HG03378 (cell line): ENCODE data around the gene GABRB1.

Experiments
- ATAC-seq: cut with Tn5 transposase; IDR thresholded peaks from one replicate; pipeline ENCODE4 v1.9.1; 2021; ENCODE audit warnings: mild to moderate bottlenecking, moderate library complexity; ENCODE audit not compliant: unreplicated experiment

Gene GABRB1

DNA sequence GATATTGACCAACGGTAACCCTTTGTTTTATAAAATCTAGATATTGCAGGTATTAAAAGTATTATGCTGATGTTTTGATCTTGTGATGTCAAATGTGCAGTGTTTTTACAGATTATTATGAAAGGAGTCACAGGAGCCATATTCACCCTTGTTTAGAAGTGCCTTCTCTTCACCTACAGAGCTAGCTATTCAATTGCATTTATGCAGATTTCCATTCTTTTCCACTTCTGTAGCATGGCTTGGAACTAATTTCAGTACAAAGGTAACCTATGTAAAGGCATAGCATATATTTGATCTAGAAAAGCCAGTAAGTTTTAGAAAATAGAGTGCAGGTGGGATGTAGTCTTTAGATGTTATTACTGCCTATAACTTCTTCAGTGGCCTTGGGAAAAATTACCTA lies 176.2 kb downstream of the GABRB1 start:
- no peak for ATAC-seq

DNA sequence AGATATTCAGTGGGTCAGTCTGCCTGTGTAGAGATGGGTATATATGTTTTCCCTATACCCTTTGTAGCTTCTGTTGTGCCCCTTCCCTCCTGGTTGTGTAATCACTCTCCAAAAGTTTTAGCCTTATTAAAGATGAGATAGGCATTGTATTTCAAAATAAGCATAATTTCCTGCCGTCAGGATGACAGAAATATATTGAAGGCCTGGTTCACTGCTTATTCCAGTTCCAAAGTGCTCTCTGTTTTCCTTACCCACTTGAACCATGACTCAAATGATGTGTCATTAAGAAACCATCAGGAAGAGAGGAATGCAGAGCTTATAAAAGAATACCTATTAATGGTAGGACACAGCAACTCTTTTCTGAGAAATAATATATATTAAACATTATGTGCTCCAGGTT lies 178.5 kb downstream of the GABRB1 start:
- ATAC-seq, result no peak

DNA sequence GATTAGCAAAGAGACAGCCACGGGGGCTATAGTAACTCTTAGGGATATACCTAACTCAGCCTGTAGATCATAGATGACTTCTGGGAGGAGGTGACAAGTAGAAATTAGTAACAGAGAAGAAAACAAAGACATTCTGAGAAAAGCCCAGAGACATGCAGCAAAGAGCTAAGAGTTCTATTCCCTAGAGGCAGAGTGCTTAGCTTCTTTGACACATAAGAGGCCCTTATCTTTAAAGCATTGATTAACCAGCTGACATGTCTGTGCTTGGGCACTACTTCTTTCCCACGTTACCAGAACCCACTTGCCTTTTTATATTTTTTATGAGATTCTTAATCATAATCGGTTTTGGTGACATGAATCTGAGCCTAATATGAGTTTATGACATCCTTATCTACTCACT lies 179.5 kb downstream of the GABRB1 start:
- ATAC-seq, result no peak

DNA sequence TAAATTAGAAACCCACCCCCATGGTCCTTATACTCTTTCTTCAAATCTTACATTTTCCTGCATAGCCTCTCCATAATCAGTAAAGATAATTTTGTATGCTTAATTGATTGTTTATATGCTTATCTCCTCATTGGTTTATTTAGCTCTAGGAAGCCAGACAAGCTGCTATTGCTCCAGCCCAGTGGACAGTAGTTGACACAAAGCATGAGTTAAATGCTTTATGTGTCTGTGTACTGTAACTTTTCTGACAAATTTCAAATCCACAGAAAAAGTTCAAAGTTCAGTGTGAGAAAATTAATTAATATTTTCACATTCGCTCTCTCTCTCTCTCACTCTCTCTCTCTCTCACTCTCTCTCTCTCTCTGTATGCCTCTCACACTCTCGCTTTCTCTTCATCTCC lies 181.7 kb downstream of the GABRB1 start:
- no peak for ATAC-seq

DNA sequence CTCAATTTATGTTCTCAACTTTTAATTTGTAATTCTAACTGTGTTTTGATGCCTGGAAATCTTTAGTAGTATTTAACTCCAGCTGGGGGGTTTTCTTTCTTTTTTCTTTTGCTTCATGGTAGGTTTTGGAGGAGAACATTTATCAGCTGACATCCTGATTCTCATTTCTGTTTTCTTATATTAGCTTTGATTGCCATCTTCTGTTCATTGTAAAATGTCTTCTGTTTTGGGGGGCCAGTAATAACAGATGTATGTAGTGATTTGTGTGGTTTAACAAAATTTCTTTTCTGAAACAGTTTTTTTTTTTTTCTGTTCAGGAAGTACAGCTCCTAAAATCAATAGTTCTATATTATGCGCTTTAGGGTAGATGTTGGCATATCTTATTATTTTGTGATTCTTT lies 182.2 kb downstream of the GABRB1 start:
- no peak for ATAC-seq

DNA sequence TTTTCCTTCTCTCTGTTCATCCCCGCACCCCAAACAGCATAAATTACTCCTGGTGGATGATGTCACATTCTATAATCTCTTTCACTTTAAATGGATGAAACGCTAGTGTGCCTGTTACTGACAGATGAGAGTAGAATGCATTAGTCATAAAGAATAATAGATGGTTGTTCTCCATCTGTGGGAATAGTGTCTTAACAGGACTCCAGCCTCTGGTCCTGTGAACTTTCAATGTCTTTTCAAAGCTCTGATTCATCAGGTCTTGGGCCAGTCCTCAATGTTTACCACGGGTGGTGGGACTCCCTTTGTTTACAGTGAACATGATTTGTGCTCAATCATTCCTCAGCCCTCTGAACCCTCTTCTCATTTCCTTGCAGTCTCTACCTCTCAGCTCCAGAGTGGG lies 182.6 kb downstream of the GABRB1 start:
- no peak for ATAC-seq

DNA sequence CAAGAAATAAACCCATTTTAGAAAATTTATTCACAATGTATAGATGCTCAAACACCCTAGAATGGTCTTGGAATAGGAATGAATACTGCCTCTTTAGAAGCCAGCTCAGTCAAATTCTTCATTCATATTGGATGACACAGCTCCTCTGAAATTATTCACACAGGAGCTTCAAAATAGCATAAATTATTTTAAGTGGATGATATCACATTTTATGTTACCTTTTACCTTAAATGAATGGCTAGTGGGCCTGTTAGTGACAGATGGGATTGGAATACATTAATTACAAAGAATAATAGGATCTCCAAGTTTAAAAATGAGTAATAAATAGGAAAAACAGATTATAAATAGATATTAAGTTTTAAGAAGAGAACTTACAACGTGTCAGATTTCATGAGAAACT lies 184.4 kb downstream of the GABRB1 start:
- ATAC-seq, result no peak

DNA sequence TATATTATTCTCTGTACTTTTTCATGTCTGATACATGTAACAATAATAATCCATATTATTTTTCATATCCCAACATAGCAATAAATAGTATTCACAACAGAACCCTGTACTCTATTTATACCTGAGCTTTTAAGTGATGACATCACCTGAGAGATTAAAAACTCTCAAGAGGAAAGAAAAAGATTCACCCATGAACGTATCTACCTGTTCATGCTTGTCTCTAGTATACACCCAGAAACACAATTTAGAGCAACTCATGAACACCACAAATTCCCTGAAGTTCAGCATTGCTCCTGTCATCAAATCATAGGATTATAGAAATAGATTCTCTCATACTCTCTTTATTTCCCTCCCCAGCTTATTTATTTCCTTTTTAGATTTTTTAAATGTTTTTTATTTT lies 185.9 kb downstream of the GABRB1 start:
- ATAC-seq, result no peak

DNA sequence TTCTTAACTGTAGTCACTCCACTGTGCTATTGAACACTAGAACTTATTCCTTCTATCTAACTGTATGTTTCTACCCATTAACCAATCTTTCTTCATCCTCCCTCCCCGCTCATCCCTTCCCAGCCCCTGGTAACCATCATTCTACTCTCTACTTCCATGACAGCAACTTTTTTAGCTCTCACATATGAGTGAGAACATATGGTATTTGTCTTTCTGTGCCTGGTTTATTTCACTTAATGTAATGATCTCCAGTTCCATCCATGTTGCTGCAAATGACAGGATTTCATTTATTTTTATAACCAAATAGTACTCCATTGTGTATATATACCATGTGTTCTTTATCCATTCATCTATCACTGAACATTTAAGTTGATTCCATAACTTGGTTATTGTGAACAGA lies 186.5 kb downstream of the GABRB1 start:
- no peak for ATAC-seq

DNA sequence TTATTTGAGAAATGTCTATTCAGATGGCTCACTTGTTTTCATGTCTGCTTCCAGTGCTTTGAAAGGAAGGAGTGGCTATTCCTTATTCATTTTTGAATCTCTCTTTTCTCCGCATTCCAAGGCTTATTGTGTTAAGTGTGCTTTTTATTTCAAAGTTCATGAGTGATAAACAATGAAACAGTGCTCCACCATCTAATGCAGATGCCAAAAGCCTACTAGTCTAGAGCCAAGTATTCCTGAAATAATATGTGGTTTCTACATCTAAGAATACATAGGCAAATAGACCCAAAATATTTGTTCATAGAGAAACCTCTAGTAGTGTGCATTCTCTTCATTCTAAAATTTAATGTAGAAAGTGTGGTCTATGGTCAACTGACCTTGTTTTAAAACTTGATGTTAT lies 187.3 kb downstream of the GABRB1 start:
- ATAC-seq, result no peak

DNA sequence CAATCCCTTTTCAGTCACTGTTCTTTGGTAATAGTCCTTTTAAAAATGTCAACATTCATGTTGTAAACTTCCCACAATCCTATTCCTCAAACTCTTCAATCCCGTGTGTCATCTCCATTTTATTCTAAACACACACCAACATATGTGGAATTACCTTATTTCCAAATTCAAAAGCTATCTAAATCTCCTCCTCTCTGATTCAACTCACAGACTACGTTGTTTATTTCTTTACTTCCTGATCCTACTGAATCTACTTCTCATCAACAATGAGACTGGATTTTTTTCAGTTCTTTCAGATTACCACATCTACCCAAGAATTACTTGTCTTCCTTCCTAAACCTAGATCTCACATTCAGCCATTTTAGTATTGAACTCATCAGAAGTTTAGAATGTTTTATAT lies 188.2 kb downstream of the GABRB1 start:
- ATAC-seq, result no peak

DNA sequence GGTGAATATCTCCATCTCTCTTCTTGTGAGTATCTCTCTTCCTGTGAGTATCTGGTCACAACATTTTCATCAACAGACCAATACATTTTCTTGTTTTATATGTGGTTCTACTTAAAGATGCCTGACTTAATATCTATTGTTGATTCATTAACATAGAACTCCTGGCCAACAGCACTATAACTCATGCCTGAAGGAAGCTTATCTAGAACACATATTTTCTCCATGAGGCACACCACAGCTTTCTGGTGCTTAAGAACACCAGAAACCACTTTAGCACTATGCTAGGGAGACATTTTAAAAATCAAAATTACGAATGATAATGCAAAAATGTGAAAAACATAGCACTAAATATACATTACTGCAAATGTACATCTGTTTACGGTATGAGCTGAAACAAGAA lies 190.4 kb downstream of the GABRB1 start:
- no peak for ATAC-seq

DNA sequence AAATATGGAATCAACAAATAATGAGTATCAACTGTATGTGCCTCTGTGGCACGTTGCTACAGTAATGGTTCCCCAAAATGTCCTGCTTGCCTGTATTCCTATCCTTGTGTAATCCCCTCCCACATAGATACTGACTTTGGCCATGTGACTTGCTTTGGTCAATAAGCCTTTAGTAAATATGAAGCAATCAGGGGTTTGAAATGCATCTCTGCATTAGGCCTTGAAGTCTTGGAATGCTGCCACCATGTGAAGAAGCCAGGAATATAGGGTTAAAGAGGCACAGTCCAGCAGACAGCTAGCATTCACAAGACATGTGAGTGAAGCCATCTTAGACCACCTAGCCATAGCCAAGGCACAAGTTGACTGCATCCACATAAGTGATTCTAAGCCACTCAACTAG lies 190.9 kb downstream of the GABRB1 start:
- no peak for ATAC-seq

DNA sequence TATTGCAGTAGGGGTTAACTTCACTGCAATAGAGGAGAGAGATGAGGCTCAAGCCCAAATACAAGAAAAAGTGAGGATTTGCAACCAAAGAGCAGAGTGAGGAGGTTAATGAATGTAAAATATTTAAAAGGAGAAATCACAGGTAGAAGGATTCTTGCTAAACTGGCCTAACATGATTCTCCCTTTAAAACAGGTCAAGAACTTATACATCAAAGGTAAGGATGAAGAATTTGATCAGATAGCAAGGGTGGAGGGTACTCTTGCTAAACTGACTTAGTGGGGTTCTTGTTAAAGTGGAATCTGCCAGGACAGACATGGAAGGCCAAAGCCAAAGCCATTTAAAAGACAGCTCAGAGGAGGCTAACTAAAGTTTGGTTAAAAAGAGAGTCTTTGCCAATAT lies 193.0 kb downstream of the GABRB1 start:
- ATAC-seq, result no peak

DNA sequence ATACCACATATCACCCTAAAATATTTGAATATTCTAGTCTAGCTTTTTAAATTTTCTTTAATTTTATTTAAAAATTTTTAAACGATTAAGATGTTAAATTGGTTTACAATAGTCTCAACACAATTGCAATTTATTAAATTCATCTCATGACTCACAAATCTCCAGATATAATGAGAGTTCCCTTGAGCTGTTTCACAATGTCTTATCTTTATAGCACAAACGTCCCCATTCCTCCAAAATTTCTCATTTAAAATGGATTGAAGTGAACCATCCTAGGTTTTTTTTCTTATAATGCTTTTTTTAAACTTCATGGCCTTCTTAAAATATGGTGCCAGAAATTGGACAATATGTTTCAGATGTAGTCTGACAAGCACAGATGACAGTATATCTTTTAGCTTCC lies 204.4 kb downstream of the GABRB1 start:
- no peak for ATAC-seq

DNA sequence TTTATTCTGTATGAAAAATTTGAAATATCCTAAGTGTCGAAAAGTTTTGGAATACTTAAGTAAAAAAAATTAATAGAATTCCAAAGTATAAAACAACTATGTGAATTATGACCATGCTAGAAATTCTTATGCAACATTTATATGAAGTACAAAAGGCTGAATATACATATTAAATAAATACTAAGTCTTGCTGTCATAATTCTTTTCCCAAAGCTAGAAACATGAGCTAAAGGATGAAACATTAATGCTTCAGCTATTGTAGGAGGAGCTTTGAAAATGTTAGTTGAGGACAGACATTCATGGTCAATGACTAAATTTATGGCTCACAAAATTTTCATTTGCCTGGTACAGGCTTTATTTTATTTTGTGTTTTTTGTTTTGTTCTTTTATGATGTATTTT lies 207.3 kb downstream of the GABRB1 start:
- no peak for ATAC-seq

DNA sequence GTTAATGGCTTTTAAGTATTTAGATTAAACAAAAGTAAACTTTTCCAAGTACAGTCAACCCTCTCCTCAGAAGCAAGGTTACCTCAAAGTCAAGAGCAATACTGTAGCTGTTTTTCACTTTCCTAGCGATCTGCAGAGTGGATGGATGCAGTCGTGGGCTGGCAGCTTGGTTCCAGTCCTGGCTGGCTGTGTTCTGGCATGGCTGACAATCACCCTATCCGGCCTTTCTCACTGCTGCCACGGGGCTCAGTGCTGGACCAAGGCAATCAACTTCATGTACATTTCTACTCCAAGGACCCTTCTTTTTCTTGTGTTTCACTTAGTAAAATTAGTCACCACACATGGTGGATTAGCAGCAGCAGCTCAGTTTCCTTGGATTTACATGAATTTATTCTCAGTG lies 208.3 kb downstream of the GABRB1 start:
- ATAC-seq, result no peak

DNA sequence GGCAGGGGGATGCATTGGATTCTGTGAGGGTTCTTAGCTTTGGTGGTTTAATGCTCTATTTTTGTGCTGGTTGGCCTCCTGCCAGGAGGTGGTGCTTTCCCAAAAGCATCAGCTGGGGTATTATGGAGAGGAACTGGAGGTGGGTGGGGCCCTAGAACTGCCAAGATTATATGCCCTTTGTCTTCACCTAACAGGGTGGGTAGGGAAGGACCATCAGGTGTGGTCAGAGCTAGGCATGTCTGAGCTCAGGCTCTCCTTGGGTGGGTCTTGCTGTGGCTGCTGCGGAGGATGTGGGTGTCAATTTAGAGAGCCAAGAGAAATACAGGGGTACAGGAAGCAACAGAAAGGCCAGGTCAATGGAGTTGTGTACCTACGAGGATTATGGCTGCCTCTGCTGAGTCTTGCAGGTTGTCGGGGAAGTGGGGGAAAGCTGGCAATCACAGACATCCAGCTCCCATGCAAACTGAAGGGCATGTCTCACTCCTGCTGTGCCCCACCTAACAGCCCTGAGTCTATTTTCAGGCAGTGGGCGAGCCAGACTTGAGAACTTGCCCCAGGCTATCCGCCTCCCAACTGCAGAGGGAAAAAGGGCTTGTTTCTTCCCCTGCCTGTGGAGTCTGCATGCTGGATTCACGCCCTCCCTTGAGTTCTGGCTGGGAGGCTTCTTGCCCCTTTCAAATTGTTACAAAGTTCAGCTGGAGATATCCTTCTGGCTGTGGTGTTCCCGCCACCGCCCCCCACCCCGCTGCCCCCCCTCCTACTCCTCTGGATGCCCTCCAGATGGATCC lies 220.2 kb downstream of the GABRB1 start:
- no peak for ATAC-seq

DNA sequence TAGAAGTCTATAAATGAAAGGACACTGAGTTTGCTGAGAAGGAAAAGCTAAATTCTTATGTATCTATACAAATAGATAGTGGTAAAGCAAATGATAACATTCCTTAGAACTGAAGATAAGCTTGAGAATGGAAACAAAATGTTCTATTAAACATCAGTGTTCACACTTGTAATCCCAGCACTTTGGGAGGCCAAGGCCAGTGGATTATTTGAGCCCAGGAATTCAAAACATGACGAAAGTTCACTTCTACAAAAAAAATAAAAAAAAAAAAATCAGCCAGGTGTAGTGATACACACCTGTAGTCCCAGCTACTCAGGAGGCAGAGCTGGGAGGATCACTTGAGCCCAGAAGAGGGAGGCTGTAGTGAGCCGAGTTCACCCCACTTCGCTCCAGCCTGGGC lies 232.4 kb downstream of the GABRB1 start:
- no peak for ATAC-seq

DNA sequence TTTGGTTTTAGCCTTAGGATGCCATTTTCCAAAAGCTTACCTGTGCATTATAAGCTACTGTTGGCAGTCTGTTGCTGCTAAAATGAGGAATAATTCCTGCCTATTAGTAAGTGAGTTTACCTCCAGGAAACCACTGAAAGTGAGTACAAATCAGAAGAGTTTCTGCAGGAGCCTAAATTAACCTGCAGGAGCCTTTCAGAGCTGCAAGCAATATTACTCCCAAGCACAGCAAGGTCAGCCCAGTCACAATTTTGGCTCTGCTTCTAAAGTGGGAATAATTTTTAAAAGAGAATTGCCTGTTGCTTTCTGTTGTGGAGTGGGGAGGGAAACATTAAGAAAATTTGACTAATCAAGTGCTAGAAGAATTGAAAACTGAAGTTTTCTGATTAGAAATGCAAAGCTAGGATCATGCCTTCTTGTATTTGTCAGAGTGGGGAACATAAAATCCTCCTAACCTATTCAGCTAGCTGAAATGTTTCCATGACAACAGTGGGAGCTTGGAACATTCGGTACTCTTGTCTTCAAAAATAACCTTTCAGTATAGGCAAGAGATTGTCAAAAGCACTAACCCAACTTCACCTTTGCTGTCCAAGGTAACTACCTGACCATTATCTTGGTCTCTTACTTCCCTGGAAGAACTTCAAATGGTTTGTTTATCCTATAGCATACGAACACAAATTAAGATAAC lies 239.0 kb downstream of the GABRB1 start:
- no peak for ATAC-seq

DNA sequence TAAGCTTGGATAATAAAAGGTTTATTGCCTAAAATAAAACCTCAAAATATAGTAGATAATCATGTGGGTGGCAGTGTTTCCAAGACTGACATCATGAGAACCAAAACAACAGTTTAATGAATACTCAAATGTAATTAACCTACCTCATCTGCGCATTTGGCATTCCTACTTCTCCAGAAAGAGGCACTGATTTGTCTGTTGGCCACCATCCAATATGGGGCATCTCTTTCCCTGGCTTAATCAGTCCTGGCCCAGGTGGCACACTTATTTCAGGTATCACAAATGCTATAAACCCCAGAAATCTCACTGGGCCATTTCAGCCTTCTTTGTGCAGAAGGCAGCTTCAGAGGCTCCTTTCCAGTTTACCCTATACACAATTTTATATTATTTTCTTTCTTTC lies 239.9 kb downstream of the GABRB1 start:
- ATAC-seq, result no peak

DNA sequence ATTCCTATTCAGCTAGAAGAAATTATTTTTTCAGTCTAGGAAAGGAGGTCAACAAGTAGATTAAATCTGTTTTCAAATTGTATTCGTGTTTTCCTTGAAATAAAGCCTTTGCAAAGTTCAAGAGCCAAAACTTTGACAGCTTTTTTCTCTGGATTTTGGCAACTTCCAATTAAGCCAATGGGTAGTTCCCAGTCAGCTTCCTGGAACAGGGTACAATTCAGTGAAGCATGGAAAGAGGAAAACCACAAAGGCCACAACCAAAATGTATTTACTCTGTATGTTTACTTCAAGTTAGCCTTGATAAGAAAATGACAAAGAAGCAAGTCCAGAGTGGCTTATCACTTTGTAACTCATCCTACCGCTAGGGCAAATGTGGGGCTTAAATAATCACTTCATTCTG lies 243.5 kb downstream of the GABRB1 start:
- no peak for ATAC-seq

DNA sequence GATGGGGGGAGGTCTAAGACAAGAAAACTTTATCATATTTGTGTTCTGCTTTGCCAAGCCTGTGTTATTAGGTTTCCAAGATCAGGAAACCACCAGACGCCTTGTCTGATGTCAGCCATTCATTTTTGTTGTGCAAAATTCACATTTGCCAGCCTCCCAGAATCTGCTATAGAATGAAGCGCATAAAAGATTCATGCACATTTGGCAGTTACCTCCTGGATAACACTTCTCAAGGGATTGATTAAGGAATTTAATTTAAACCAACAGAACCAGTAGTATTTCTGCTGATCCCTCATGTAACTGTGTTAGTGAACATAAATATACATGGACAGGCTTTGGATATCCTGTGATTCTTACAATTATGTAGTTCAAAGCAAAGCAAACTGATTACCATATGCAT lies 244.2 kb downstream of the GABRB1 start:
- ATAC-seq, result no peak
